ENCODE results near the gene MAP3K4.
A peak's percentile ranks its signal among the peaks of the same experiment; 100 is the strongest.

MAP3K4 gene

GRCh38 chr6:161136655-161137054, 145.1 kb downstream of the MAP3K4 start:
- no peaks in the 10 kb centered on the region for H3K27me3 ChIP-seq (ENCODE audit: control insufficient read depth, insufficient read depth, low read length)
- no peak overlapping the region for H3K4me3 ChIP-seq (ENCODE audit: low read depth, low read length)
- H3K9ac ChIP-seq (ENCODE audit: low read depth, low read length): no peak overlapping the region
- H3K9me3 ChIP-seq (ENCODE audit: control insufficient read depth, insufficient read depth, low read length): no peaks in the 10 kb centered on the region
- peaks cover 5% of the 10 kb centered on the region for H3K4me1 ChIP-seq (ENCODE audit: control insufficient read depth, insufficient read depth, low read length)
- peaks cover 13% of the 10 kb centered on the region for H3K36me3 ChIP-seq (ENCODE audit: control insufficient read depth, insufficient read depth, low read length)

DNA sequence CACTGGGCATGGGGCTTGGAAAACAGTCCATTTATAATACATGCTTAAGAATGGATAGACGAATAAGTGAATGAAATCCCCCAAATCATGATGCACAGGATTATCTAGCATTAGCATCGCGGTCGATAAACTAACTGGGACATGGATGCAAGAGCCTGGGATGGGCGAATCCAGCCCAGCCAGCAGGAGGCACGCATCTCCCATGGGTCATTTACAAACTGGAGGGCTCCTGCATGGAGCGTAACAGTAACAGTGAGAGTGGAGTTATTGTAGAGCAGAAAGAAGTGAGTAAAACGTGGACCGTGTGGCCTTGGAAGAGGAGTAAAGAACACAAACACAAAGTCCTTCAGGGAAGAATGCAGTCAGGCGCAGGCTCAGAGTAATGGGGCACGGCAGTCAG, 145.8 kb downstream of the MAP3K4 start:
- Histone ChIP-seq H3K27me3 (ENCODE audit: control insufficient read depth, insufficient read depth, low read length) (no peaks in the 10 kb centered on the region), H3K9ac (ENCODE audit: low read depth, low read length) (no peak overlapping the region), H3K4me3 (ENCODE audit: low read depth, low read length) (no peak overlapping the region), H3K4me1 (ENCODE audit: control insufficient read depth, insufficient read depth, low read length) (peaks cover 5% of the 10 kb centered on the region), H3K36me3 (ENCODE audit: control insufficient read depth, insufficient read depth, low read length) (peaks cover 13% of the 10 kb centered on the region), H3K9me3 (ENCODE audit: control insufficient read depth, insufficient read depth, low read length) (no peaks in the 10 kb centered on the region)

GRCh38 chr6:161137839-161138542, 146.4 kb downstream of the MAP3K4 start:
- Histone ChIP-seq H3K4me1 (ENCODE audit: control insufficient read depth, insufficient read depth, low read length) (peaks cover 5% of the 10 kb centered on the region), H3K36me3 (ENCODE audit: control insufficient read depth, insufficient read depth, low read length) (peaks cover 13% of the 10 kb centered on the region), H3K4me3 (ENCODE audit: low read depth, low read length) (no peak overlapping the region), H3K9me3 (ENCODE audit: control insufficient read depth, insufficient read depth, low read length) (no peaks in the 10 kb centered on the region), H3K9ac (ENCODE audit: low read depth, low read length) (no peak overlapping the region), H3K27me3 (ENCODE audit: control insufficient read depth, insufficient read depth, low read length) (no peaks in the 10 kb centered on the region)

DNA sequence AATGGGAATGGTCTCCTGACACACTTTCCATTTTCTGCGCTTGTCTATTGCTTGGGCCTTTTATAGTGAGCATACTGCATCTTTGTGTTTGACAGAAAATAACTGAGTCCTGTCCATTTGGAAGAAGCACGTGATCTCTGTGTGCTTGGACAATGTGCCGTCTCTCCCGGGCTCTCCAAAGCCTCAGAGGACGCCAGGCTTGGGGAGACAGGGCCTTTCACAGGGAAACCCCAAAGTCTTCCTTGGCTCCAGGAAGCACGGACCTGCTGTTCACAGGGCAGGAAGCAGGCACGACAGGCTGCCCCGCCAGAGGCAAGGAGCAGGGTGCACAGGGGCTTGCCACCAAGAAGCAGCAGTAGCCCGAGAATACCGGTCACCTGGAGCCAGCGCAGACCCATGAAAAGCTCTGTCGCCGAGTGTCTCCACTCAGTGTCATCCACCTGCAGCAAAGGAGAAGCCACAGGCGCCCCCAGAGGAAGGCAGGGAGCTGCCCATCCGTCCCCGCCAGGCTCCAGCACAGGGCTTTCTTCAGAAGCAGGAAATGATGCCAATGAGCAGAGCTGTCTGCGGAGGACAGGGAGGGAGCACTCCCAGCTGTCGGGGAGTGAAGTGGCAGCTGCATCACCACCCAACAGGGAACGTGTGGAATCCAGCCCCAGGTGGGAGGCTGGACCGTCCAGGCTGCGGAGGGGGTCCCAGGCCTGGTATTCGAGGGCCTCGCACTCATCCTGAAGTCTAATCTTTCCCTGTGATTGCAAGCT, 147.2 kb downstream of the MAP3K4 start:
- H3K9ac ChIP-seq (ENCODE audit: low read depth, low read length): no peak overlapping the region
- no peak overlapping the region for H3K4me3 ChIP-seq (ENCODE audit: low read depth, low read length)
- H3K4me1 ChIP-seq (ENCODE audit: control insufficient read depth, insufficient read depth, low read length): peaks cover 5% of the 10 kb centered on the region
- H3K36me3 ChIP-seq (ENCODE audit: control insufficient read depth, insufficient read depth, low read length): peaks cover 13% of the 10 kb centered on the region
- H3K9me3 ChIP-seq (ENCODE audit: control insufficient read depth, insufficient read depth, low read length): no peaks in the 10 kb centered on the region
- no peaks in the 10 kb centered on the region for H3K27me3 ChIP-seq (ENCODE audit: control insufficient read depth, insufficient read depth, low read length)

DNA sequence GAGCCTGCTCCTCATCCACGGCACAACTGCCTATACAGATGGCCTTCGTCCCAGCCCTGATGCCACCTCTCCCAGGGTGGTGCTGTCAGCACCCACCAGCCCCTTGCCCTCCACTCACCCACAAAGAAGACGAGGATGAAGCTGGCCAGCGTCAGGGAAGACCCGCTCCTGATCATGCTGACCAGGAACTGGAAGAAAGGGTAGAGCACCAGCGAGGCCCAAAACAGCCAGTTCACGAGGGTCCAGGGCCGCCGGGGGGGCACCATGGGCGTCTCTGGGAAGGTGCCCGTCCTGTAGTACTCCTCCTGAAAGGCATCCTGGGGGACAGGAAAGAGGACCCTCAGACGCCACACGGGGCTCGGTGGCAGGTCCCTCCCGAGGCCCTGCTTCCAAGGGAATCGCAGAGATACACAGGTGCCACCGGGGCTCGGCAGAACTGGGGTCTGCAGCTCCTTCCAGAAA, 147.8 kb downstream of the MAP3K4 start:
- Histone ChIP-seq H3K9ac (ENCODE audit: low read depth, low read length) (no peak overlapping the region), H3K4me1 (ENCODE audit: control insufficient read depth, insufficient read depth, low read length) (peaks cover 5% of the 10 kb centered on the region), H3K4me3 (ENCODE audit: low read depth, low read length) (no peak overlapping the region), H3K27me3 (ENCODE audit: control insufficient read depth, insufficient read depth, low read length) (no peaks in the 10 kb centered on the region), H3K36me3 (ENCODE audit: control insufficient read depth, insufficient read depth, low read length) (peaks cover 15% of the 10 kb centered on the region), H3K9me3 (ENCODE audit: control insufficient read depth, insufficient read depth, low read length) (no peaks in the 10 kb centered on the region)

DNA sequence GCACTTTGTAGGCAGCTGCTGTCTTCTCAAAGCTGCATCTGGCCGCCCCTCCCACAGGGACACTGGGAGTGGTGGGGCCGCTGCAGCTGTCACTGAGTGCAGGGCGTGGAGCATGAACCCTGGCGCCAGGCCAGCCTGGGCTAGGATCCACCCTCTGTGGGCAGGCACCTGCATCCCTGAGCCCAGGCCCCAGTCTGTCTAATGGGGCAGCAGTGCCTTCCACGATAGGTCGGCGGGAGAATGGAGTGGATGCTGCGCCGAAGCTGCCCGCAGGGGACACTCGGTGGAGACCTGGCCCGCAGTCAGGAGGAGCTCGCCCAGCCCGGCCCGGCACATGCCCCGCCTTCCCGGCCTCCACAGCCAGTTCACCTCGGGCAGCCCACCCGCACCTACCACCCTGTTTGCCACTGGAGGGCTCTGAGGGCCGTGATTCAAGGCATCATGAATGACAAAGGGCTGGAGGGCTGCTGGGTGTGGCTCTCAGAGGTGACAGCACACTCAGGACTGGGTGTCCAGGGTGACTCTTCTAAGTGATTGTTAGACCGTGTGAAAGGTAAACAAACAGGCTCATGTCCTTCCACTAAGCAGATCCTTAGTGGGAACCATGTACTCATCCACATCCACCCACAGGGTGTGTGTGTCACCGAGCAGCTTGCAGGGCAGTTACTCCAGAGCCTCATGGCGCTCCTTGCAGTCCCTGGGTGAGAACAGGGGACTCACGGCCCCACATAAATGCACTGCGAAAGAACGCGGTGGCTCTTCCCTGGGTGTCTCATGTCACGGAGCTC, 148.4 kb downstream of the MAP3K4 start:
- no peaks in the 10 kb centered on the region for H3K27me3 ChIP-seq (ENCODE audit: control insufficient read depth, insufficient read depth, low read length)
- peaks cover 5% of the 10 kb centered on the region for H3K4me1 ChIP-seq (ENCODE audit: control insufficient read depth, insufficient read depth, low read length)
- peaks cover 15% of the 10 kb centered on the region for H3K36me3 ChIP-seq (ENCODE audit: control insufficient read depth, insufficient read depth, low read length)
- H3K4me3 ChIP-seq (ENCODE audit: low read depth, low read length): no peak overlapping the region
- no peaks in the 10 kb centered on the region for H3K9me3 ChIP-seq (ENCODE audit: control insufficient read depth, insufficient read depth, low read length)
- peak overlapping the region; percentile 24 for H3K9ac ChIP-seq (ENCODE audit: low read depth, low read length)

GRCh38 chr6:161140554-161140875, 148.9 kb downstream of the MAP3K4 start:
- no peaks in the 10 kb centered on the region for H3K9me3 ChIP-seq (ENCODE audit: control insufficient read depth, insufficient read depth, low read length)
- peaks cover 15% of the 10 kb centered on the region for H3K36me3 ChIP-seq (ENCODE audit: control insufficient read depth, insufficient read depth, low read length)
- no peak overlapping the region for H3K4me3 ChIP-seq (ENCODE audit: low read depth, low read length)
- peaks cover 5% of the 10 kb centered on the region for H3K4me1 ChIP-seq (ENCODE audit: control insufficient read depth, insufficient read depth, low read length)
- no peaks in the 10 kb centered on the region for H3K27me3 ChIP-seq (ENCODE audit: control insufficient read depth, insufficient read depth, low read length)
- peak overlapping the region; percentile 24 for H3K9ac ChIP-seq (ENCODE audit: low read depth, low read length)

DNA sequence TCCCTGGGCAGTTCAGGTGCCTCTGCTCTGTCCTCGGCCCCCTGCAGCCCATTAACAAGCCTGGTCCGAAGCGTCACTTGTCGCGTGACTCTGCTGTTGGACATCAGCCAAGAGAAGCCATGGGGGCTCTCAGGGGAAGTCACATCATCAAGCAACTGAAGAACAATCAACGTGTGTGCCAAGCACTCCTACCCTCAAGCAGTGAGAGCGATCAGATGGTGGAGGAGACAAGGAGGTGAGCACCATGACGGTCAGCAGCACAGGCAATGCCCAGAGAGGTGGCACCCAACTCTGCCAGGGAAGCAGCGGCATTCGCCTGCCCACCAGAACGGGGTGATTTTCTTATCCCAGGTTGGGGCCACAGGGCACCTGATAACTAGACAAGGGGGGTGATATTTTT, 149.6 kb downstream of the MAP3K4 start:
- no peak overlapping the region for H3K9ac ChIP-seq (ENCODE audit: low read depth, low read length)
- H3K4me3 ChIP-seq (ENCODE audit: low read depth, low read length): no peak overlapping the region
- no peaks in the 10 kb centered on the region for H3K9me3 ChIP-seq (ENCODE audit: control insufficient read depth, insufficient read depth, low read length)
- H3K4me1 ChIP-seq (ENCODE audit: control insufficient read depth, insufficient read depth, low read length): peaks cover 5% of the 10 kb centered on the region
- H3K27me3 ChIP-seq (ENCODE audit: control insufficient read depth, insufficient read depth, low read length): no peaks in the 10 kb centered on the region
- peaks cover 15% of the 10 kb centered on the region for H3K36me3 ChIP-seq (ENCODE audit: control insufficient read depth, insufficient read depth, low read length)

DNA sequence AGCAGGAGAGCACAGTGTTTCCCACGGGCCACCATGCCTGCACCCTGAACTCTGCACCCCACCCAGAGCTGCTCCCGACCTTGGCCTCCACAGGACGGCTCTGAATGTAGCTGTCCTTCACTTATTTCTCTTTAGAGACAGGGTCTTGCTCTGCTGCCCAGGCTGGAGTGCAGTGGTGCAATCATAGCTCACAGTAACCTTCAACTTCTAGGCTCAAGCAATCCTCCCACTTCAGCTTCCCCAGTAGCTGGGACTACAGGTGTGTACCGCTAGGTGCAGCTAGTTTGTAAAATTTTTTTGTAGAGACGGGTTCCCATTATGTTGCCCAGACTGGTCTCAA, 151.4 kb downstream of the MAP3K4 start:
- Histone ChIP-seq H3K27me3 (ENCODE audit: control insufficient read depth, insufficient read depth, low read length) (no peaks in the 10 kb centered on the region), H3K36me3 (ENCODE audit: control insufficient read depth, insufficient read depth, low read length) (peaks cover 9% of the 10 kb centered on the region), H3K9ac (ENCODE audit: low read depth, low read length) (no peak overlapping the region), H3K4me3 (ENCODE audit: low read depth, low read length) (no peak overlapping the region), H3K4me1 (ENCODE audit: control insufficient read depth, insufficient read depth, low read length) (peaks cover 5% of the 10 kb centered on the region), H3K9me3 (ENCODE audit: control insufficient read depth, insufficient read depth, low read length) (no peaks in the 10 kb centered on the region)

GRCh38 chr6:161143663-161144430, 152.3 kb downstream of the MAP3K4 start:
- peaks cover 14% of the 10 kb centered on the region for H3K36me3 ChIP-seq (ENCODE audit: control insufficient read depth, insufficient read depth, low read length)
- H3K9ac ChIP-seq (ENCODE audit: low read depth, low read length): no peak overlapping the region
- H3K27me3 ChIP-seq (ENCODE audit: control insufficient read depth, insufficient read depth, low read length): no peaks in the 10 kb centered on the region
- H3K4me3 ChIP-seq (ENCODE audit: low read depth, low read length): no peak overlapping the region
- H3K4me1 ChIP-seq (ENCODE audit: control insufficient read depth, insufficient read depth, low read length): peaks cover 5% of the 10 kb centered on the region
- H3K9me3 ChIP-seq (ENCODE audit: control insufficient read depth, insufficient read depth, low read length): no peaks in the 10 kb centered on the region

DNA sequence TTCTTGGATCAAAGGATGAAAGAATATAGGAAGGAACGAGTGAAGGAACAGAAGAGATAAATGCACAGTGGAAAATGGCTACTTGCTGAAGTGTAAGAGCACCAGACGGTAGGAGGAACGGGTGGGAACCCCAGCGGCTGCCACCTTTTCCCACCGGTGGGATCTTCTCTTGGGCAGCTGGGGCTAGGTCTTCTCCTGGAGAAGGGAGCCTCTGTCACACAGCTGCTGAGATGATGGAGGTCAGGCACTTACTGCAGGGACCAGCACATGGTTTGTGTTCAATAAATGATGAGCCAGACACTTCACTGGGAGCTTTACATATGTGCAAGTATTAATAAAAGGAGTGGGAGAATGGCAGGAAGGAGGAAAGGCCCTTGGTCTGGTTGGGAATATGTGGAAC, 158.6 kb downstream of the MAP3K4 start:
- H3K9ac ChIP-seq (ENCODE audit: low read depth, low read length): no peak overlapping the region
- no peaks in the 10 kb centered on the region for H3K4me1 ChIP-seq (ENCODE audit: control insufficient read depth, insufficient read depth, low read length)
- peaks cover 20% of the 10 kb centered on the region for H3K36me3 ChIP-seq (ENCODE audit: control insufficient read depth, insufficient read depth, low read length)
- no peaks in the 10 kb centered on the region for H3K27me3 ChIP-seq (ENCODE audit: control insufficient read depth, insufficient read depth, low read length)
- no peak overlapping the region for H3K4me3 ChIP-seq (ENCODE audit: low read depth, low read length)
- H3K9me3 ChIP-seq (ENCODE audit: control insufficient read depth, insufficient read depth, low read length): no peaks in the 10 kb centered on the region
